Measurements from ENCODE around the gene EPHA4.

The EPHA4 gene

GRCh38 chr2:221392228-221392881 lies 179.7 kb downstream of the EPHA4 start:
- DNase-seq (ENCODE audit: low spot score): no peak

GRCh38 chr2:221390878-221391277 lies 181.2 kb downstream of the EPHA4 start:
- no peak for DNase-seq (ENCODE audit: low spot score)

GRCh38 chr2:221389904-221390303 lies 182.2 kb downstream of the EPHA4 start:
- no peak for DNase-seq (ENCODE audit: low spot score)

GRCh38 chr2:221389421-221389820 lies 182.7 kb downstream of the EPHA4 start:
- DNase-seq (ENCODE audit: low spot score): no peak

- no peak for DNase-seq (ENCODE audit: low spot score)
Measured at GRCh38 chr2:221388891-221389290, 183.2 kb downstream of the EPHA4 start.

GRCh38 chr2:221385716-221386115 lies 186.4 kb downstream of the EPHA4 start:
- DNase-seq (ENCODE audit: low spot score): no peak

GRCh38 chr2:221381928-221382488 lies 190.1 kb downstream of the EPHA4 start:
- DNase-seq (ENCODE audit: low spot score): no peak

GRCh38 chr2:221380686-221381085 lies 191.4 kb downstream of the EPHA4 start:
- DNase-seq (ENCODE audit: low spot score): no peak

GRCh38 chr2:221380062-221380461 lies 192.0 kb downstream of the EPHA4 start:
- no peak for DNase-seq (ENCODE audit: low spot score)

- DNase-seq (ENCODE audit: low spot score): no peak
Measured at GRCh38 chr2:221377597-221377996, 194.5 kb downstream of the EPHA4 start.

GRCh38 chr2:221377066-221377465 lies 195.0 kb downstream of the EPHA4 start:
- no peak for DNase-seq (ENCODE audit: low spot score)

- no peak for DNase-seq (ENCODE audit: low spot score)
Measured at GRCh38 chr2:221374234-221374633, 197.9 kb downstream of the EPHA4 start.

- no peak for DNase-seq (ENCODE audit: low spot score)
Measured at GRCh38 chr2:221372907-221373306, 199.2 kb downstream of the EPHA4 start.

GRCh38 chr2:221372159-221372884 lies 199.8 kb downstream of the EPHA4 start:
- no peak for DNase-seq (ENCODE audit: low spot score)

GRCh38 chr2:221371347-221371746 lies 200.8 kb downstream of the EPHA4 start:
- no peak for DNase-seq (ENCODE audit: low spot score)

GRCh38 chr2:221370857-221371211 lies 201.3 kb downstream of the EPHA4 start:
- DNase-seq (ENCODE audit: low spot score): no peak

GRCh38 chr2:221370076-221370856 lies 201.8 kb downstream of the EPHA4 start:
- DNase-seq (ENCODE audit: low spot score): no peak
